ENCODE measurements around the gene UGT1A7. TPM values are rescaled to one million over a fixed set of nuclear protein-coding genes. Genes with fewer than 3 reads are reported as not detected.
"Not testable (repeated sequence)": the region's sequence is repeated elsewhere in the genome, so short reads cannot be mapped to it uniquely, and the experiment has no call there.

Gene UGT1A7
- total RNA-seq, 6 experiments from 2014 or later, result 1.3 to 6.9 (median 4.6) TPM

GRCh38 chr2:233746475-233747282 is 65.0 kb downstream of the UGT1A7 start:
- 42% methylated on average over 8 of the region's 10 CpGs for WGBS (ENCODE audit: insufficient coverage, low coverage, low lambda C conversion rate, missing lambda C conversion rate)
- H3K27me3 ChIP-seq, result no peaks in the 10 kb centered on the region
- peaks cover 0 to 11% (median 0%) of the 10 kb centered on the region in 4 donors for H3K36me3 ChIP-seq
- H3K4me1 ChIP-seq, result peaks cover 0 to 43% (median 17%) of the 10 kb centered on the region in 4 donors
- H3K4me3 ChIP-seq, result peak overlapping the region in 1 of 3 donors; percentile 65
- intact Hi-C loops (cut with DNase I), result no loop called here
- peak in 1 of 3 donors; percentile 76 for DNase-seq
- H3K9me3 ChIP-seq, result no peaks in the 10 kb centered on the region
- H3K27ac ChIP-seq, result peak overlapping the region in 2 of 3 donors; percentile 28 to 92
- peak; percentile 30 to 52 (median 42) for ATAC-seq
- TF ChIP-seq CTCF (IDR thresholded peaks at IDR 0.05) (no peak), POLR2A (IDR thresholded peaks at IDR 0.05) (no peak)

GRCh38 chr2:233747283-233747544 is 65.5 kb downstream of the UGT1A7 start:
- H3K9me3 ChIP-seq, result no peaks in the 10 kb centered on the region
- peaks cover 0 to 8% (median 0%) of the 10 kb centered on the region in 4 donors for H3K36me3 ChIP-seq
- peak overlapping the region in 1 of 3 donors; percentile 92 for H3K27ac ChIP-seq
- WGBS (ENCODE audit: insufficient coverage, low coverage, low lambda C conversion rate, missing lambda C conversion rate), result 86% methylated on average over 1 of the region's 6 CpGs
- no peak for ATAC-seq
- H3K4me3 ChIP-seq, result peak overlapping the region in 1 of 3 donors; percentile 65
- TF ChIP-seq CTCF (IDR thresholded peaks at IDR 0.05) (no peak), POLR2A (IDR thresholded peaks at IDR 0.05) (no peak)
- peaks cover 0 to 43% (median 17%) of the 10 kb centered on the region in 4 donors for H3K4me1 ChIP-seq
- DNase-seq, result no peak
- intact Hi-C loops (cut with DNase I), result no loop called here
- H3K27me3 ChIP-seq, result no peaks in the 10 kb centered on the region

- Histone ChIP-seq H3K4me3 (peak overlapping the region in 1 of 3 donors; percentile 65), H3K4me1 (peaks cover 0 to 50% (median 8%) of the 10 kb centered on the region in 4 donors), H3K27ac (peak overlapping the region in 1 of 3 donors; percentile 92)
- H3K9me3 ChIP-seq; intact Hi-C loops (cut with DNase I); H3K27me3 ChIP-seq; DNase-seq; H3K36me3 ChIP-seq; ATAC-seq: not testable (repeated sequence)
- WGBS (ENCODE audit: insufficient coverage, low coverage, low lambda C conversion rate, missing lambda C conversion rate), result 81% methylated on average over 2 of the region's 2 CpGs
These were observed 69.0 kb downstream of the UGT1A7 start for GRCh38 chr2:233750689-233751088.

- H3K27me3 ChIP-seq; DNase-seq; H3K36me3 ChIP-seq; H3K9me3 ChIP-seq; intact Hi-C loops (cut with DNase I); ATAC-seq: not testable (repeated sequence)
- Histone ChIP-seq H3K4me1 (peaks cover 0 to 50% (median 5%) of the 10 kb centered on the region in 4 donors), H3K4me3 (peak overlapping the region in 1 of 3 donors; percentile 65), H3K27ac (peak overlapping the region in 1 of 3 donors; percentile 92)
- WGBS (ENCODE audit: insufficient coverage, low coverage, low lambda C conversion rate, missing lambda C conversion rate), result 56% methylated on average over 2 of the region's 2 CpGs
These were observed 69.7 kb downstream of the UGT1A7 start for GRCh38 chr2:233751212-233752009.

GRCh38 chr2:233754872-233755611 is 73.3 kb downstream of the UGT1A7 start:
- TF ChIP-seq CTCF (IDR thresholded peaks at IDR 0.05), result no peak
- no peak for TF ChIP-seq POLR2A (IDR thresholded peaks at IDR 0.05)
- DNase-seq, result peak in 1 of 3 donors; percentile 63
- intact Hi-C loops (cut with DNase I), result no loop called here

More at GRCh38 chr2:233754872-233755611, 73.3 kb downstream of the UGT1A7 start:
- H3K27ac ChIP-seq, result peak overlapping the region in 1 of 3 donors; percentile 92
- H3K36me3 ChIP-seq, result peaks cover 0 to 6% (median 0%) of the 10 kb centered on the region in 4 donors
- H3K9me3 ChIP-seq, result no peaks in the 10 kb centered on the region
- WGBS (ENCODE audit: insufficient coverage, low coverage, low lambda C conversion rate, missing lambda C conversion rate), result 98% methylated on average over 10 of the region's 44 CpGs
- peak in 1 of 4 donors; percentile 2 for ATAC-seq
- peaks cover 0 to 72% (median 17%) of the 10 kb centered on the region in 4 donors for H3K4me1 ChIP-seq
- H3K27me3 ChIP-seq, result no peaks in the 10 kb centered on the region
- H3K4me3 ChIP-seq, result no peak overlapping the region

Measured in right lobe of liver (tissue), 6 donors.